ENCODE measurements around the gene PIGU. TPM values are rescaled to one million over a fixed set of nuclear protein-coding genes. Genes with fewer than 3 reads are reported as not detected.
"Not testable (repeated sequence)": the region's sequence is repeated elsewhere in the genome, so short reads cannot be mapped to it uniquely, and the experiment has no call there.

Gene PIGU
- total RNA-seq, 6 experiments from 2014 or later: 4.0 to 14.9 (median 7.3) TPM

- no peak for TF ChIP-seq POLR2A (IDR thresholded peaks at IDR 0.05)
- no peak for TF ChIP-seq CTCF (IDR thresholded peaks at IDR 0.05)
- intact Hi-C loops (cut with DNase I): no loop called here
- ATAC-seq (no peak), DNase-seq (no peak)
- H3K27ac ChIP-seq: peak overlapping the region; percentile 52 to 68 (median 62)
- H3K4me3 ChIP-seq: peak overlapping the region; percentile 78 to 86 (median 84)
- no peaks in the 10 kb centered on the region for H3K27me3 ChIP-seq
- no peaks in the 10 kb centered on the region for H3K36me3 ChIP-seq
- WGBS (ENCODE audit: insufficient coverage, low coverage, low lambda C conversion rate, missing lambda C conversion rate): 0% methylated on average over 14 of the region's 14 CpGs
- H3K4me1 ChIP-seq: peaks cover 0 to 4% (median 0%) of the 10 kb centered on the region in 4 donors
- H3K9me3 ChIP-seq: no peaks in the 10 kb centered on the region
Measured at GRCh38 chr20:34675993-34676641, 775 bp downstream of the PIGU start.

GRCh38 chr20:34675561-34675960, 1.3 kb downstream of the PIGU start:
- Histone ChIP-seq H3K4me1 (peaks cover 0 to 4% (median 0%) of the 10 kb centered on the region in 4 donors), H3K36me3 (no peaks in the 10 kb centered on the region), H3K27ac (no peak overlapping the region), H3K9me3 (no peaks in the 10 kb centered on the region), H3K4me3 (no peak overlapping the region), H3K27me3 (no peaks in the 10 kb centered on the region)
- intact Hi-C loops (cut with DNase I): no loop called here
- ATAC-seq (no peak), DNase-seq (no peak)
- TF ChIP-seq CTCF (IDR thresholded peaks at IDR 0.05) (no peak), POLR2A (IDR thresholded peaks at IDR 0.05) (no peak)
- WGBS (ENCODE audit: insufficient coverage, low coverage, low lambda C conversion rate, missing lambda C conversion rate): 30% methylated on average over 3 of the region's 3 CpGs

GRCh38 chr20:34673412-34673811, 3.5 kb downstream of the PIGU start:
- Histone ChIP-seq H3K4me3 (no peak overlapping the region), H3K4me1 (peaks cover 0 to 4% (median 0%) of the 10 kb centered on the region in 4 donors), H3K27me3 (no peaks in the 10 kb centered on the region), H3K9me3 (no peaks in the 10 kb centered on the region), H3K36me3 (no peaks in the 10 kb centered on the region), H3K27ac (no peak overlapping the region)
- no peak for ATAC-seq
- DNase-seq: no peak
- intact Hi-C loops (cut with DNase I): no loop called here
- TF ChIP-seq CTCF (IDR thresholded peaks at IDR 0.05): no peak
- no peak for TF ChIP-seq POLR2A (IDR thresholded peaks at IDR 0.05)
- 82% methylated on average over 5 of the region's 5 CpGs for WGBS (ENCODE audit: insufficient coverage, low coverage, low lambda C conversion rate, missing lambda C conversion rate)

GRCh38 chr20:34669094-34669493, 7.8 kb downstream of the PIGU start:
- WGBS (ENCODE audit: insufficient coverage, low coverage, low lambda C conversion rate, missing lambda C conversion rate): no CpG with 5 or more reads among the region's 1 CpG
- H3K4me1 ChIP-seq: no peaks in the 10 kb centered on the region
- intact Hi-C loops (cut with DNase I): no loop called here
- H3K27ac ChIP-seq: no peak overlapping the region
- no peaks in the 10 kb centered on the region for H3K36me3 ChIP-seq
- ATAC-seq: no peak
- TF ChIP-seq POLR2A (IDR thresholded peaks at IDR 0.05) (no peak), CTCF (IDR thresholded peaks at IDR 0.05) (no peak)
- H3K27me3 ChIP-seq: no peaks in the 10 kb centered on the region
- no peak for DNase-seq
- no peaks in the 10 kb centered on the region for H3K9me3 ChIP-seq
- no peak overlapping the region for H3K4me3 ChIP-seq

GRCh38 chr20:34664751-34665150, 12.1 kb downstream of the PIGU start:
- H3K27me3 ChIP-seq; ATAC-seq; H3K36me3 ChIP-seq; H3K9me3 ChIP-seq; H3K27ac ChIP-seq; H3K4me1 ChIP-seq; intact Hi-C loops (cut with DNase I); H3K4me3 ChIP-seq; DNase-seq: not testable (repeated sequence)
- WGBS (ENCODE audit: insufficient coverage, low coverage, low lambda C conversion rate, missing lambda C conversion rate): 99% methylated on average over 7 of the region's 7 CpGs
